B cell (primary cell): Measurements from ENCODE around the gene NETO1. TPM values are rescaled to one million over a fixed set of nuclear protein-coding genes. Genes with fewer than 3 reads are reported as not detected.

Source experiments
- ATAC-seq: fragments of 200-7000 bp; cut with Tn5 transposase; one replicate; pipeline ENCODE4 v1.10.0; 2021; ENCODE audit warnings: low read depth, mild to moderate bottlenecking, moderate number of reproducible peaks, moderate library complexity
- CTCF ChIA-PET: fragments of 350-600 bp; sonication (Branson Sonifier 250); formaldehyde crosslinking; loops from one replicate; lab custom pipeline; 2021; ENCODE audit warnings: antibody characterized with exemption, inconsistent platforms; lab: Charles Lee
- POLR2A ChIA-PET: fragments of 350-600 bp; sonication (Branson Sonifier 250); formaldehyde crosslinking; loops from one replicate; lab custom pipeline; 2021; ENCODE audit warnings: antibody characterized with exemption; lab: Charles Lee
- DNase-seq: peaks from one replicate; pipeline ENCODE4 v3.0.0; 2013
- H2AFZ ChIP-seq: 2 replicates; pipeline ENCODE4 v1.6.1; 2012; ENCODE audit warnings: mild to moderate bottlenecking, low read depth, low read length; ENCODE audit not compliant: insufficient read depth, poor library complexity, severe bottlenecking
- H3K27ac ChIP-seq, 2 donors: 1 replicate in 1 of 2; 2 replicates in 1 of 2; pipeline ENCODE4 v1.5.1; 2012 to 2013; ENCODE audit warnings: low read length in 2 of 2, mild to moderate bottlenecking in 2 of 2, moderate library complexity in 1 of 2
- H3K27me3 ChIP-seq, 4 experiments: fragments of 200-600 bp in 1 of 4; sonication (generic) in 1 of 4; replicated peaks in 1 of 4; 1 replicate in 2 of 4; 2 replicates in 2 of 4; pipeline versions ENCODE4 v1.6.1 to v1.7.0; 2013 to 2016; ENCODE audit warnings: low read length in 3 of 4, mild to moderate bottlenecking in 2 of 4, mixed read lengths in 1 of 4, moderate library complexity in 1 of 4; ENCODE audit not compliant: insufficient read depth in 4 of 4, control insufficient read depth in 3 of 4; ENCODE audit errors: control extremely low read depth in 1 of 4
- H3K36me3 ChIP-seq, 2 experiments: replicated peaks in 1 of 2; 1 replicate in 1 of 2; 2 replicates in 1 of 2; pipeline versions ENCODE4 v1.6.1 to v1.7.1; 2013; ENCODE audit warnings: low read length in 1 of 2; ENCODE audit not compliant: insufficient read depth in 2 of 2, control insufficient read depth in 1 of 2; ENCODE audit errors: control extremely low read depth in 1 of 2, extremely low read depth in 1 of 2
- H3K4me1 ChIP-seq, 2 donors: fragments of 200-600 bp in 1 of 2; sonication (generic) in 1 of 2; 1 replicate in 1 of 2; 2 replicates in 1 of 2; pipeline versions ENCODE4 v1.5.1 to v1.6.1; 2013 to 2017; ENCODE audit warnings: low read length in 2 of 2; ENCODE audit not compliant: control insufficient read depth in 2 of 2, insufficient read depth in 2 of 2
- H3K4me2 ChIP-seq: replicated peaks from 2 replicates; pipeline ENCODE3; 2012; ENCODE audit warnings: mild to moderate bottlenecking, low read depth, low read length; ENCODE audit not compliant: poor library complexity, severe bottlenecking
- H3K4me3 ChIP-seq, 5 experiments: fragments of 200-600 bp in 1 of 5; sonication (generic) in 1 of 5; 1 replicate in 3 of 5; 2 replicates in 2 of 5; pipeline versions ENCODE4 v1.5.1 to v1.7.0; 2011 to 2016; ENCODE audit warnings: low read length in 4 of 5, mild to moderate bottlenecking in 4 of 5, low read depth in 2 of 5, control low read depth in 1 of 5, moderate library complexity in 1 of 5; ENCODE audit not compliant: insufficient read depth in 1 of 5; ENCODE audit errors: control extremely low read depth in 1 of 5, extremely low read depth in 1 of 5
- H3K79me2 ChIP-seq: fragments of 200-600 bp; sonication (generic); one replicate; pipeline ENCODE4 v1.6.0; 2016; ENCODE audit warnings: low read length; ENCODE audit not compliant: control insufficient read depth, insufficient read depth
- H3K9ac ChIP-seq: fragments of 200-600 bp; sonication (generic); 2 replicates; pipeline ENCODE4 v1.6.1; 2017; ENCODE audit warnings: mild to moderate bottlenecking, low read length, moderate library complexity
- H3K9me3 ChIP-seq, 3 donors: one replicate each; pipeline versions ENCODE4 v1.6.1 to v1.7.1; 2013; ENCODE audit warnings: low read length in 2 of 3; ENCODE audit not compliant: control insufficient read depth in 2 of 3, insufficient read depth in 1 of 3; ENCODE audit errors: control extremely low read depth in 1 of 3
- H4K20me1 ChIP-seq: 2 replicates; pipeline ENCODE4 v1.6.0; 2012; ENCODE audit warnings: mild to moderate bottlenecking, low read length; ENCODE audit not compliant: insufficient read depth, control insufficient read depth, poor library complexity, severe bottlenecking
- H3K27ac Mint-ChIP-seq: one replicate; pipeline ENCODE4 v1.8.0; 2021; ENCODE audit warnings: mixed read lengths
- H3K27me3 Mint-ChIP-seq: one replicate; pipeline ENCODE4 v1.8.0; 2021; ENCODE audit warnings: mixed read lengths
- H3K4me1 Mint-ChIP-seq: one replicate; pipeline ENCODE4 v1.8.0; 2021; ENCODE audit warnings: mixed read lengths
- H3K4me3 Mint-ChIP-seq: one replicate; pipeline ENCODE4 v1.8.0; 2021; ENCODE audit warnings: mixed read lengths
- H3K9me3 Mint-ChIP-seq: one replicate; pipeline ENCODE4 v1.8.0; 2022; ENCODE audit warnings: mixed read lengths; ENCODE audit not compliant: insufficient read depth
- EZH2 ChIP-seq: IDR thresholded peaks from 2 replicates; pipeline ENCODE4 v1.6.1; 2012; ENCODE audit warnings: borderline replicate concordance, low read depth, mild to moderate bottlenecking, moderate library complexity, low read length; ENCODE audit not compliant: insufficient read depth, poor library complexity, severe bottlenecking
- WGBS: methylation state at CpG from one replicate; pipeline ENCODE4 v1.1.5; 2013; ENCODE audit warnings: missing lambda C conversion rate; ENCODE audit not compliant: insufficient coverage; 5-methylcytosine and 5-hydroxymethylcytosine counted together
- intact Hi-C: fragments of 100-400 bp; cut with micrococcal nuclease; formaldehyde crosslinking; loops from one replicate; pipeline ENCODE4 v1.10.0; 2022
- polyA plus RNA-seq: library from polyadenylated mRNA; depleted of rRNA; stranded (reverse); fragments of >200 nt; gene quantifications from 2 replicates; pipeline ENCODE4 v1.2.3, GENCODE V29; 2012
- total RNA-seq, 2 donors: library from RNA; stranded (reverse); fragments of 120-200 nt in 1 of 2; gene quantifications; 1 replicate in 1 of 2; 2 replicates in 1 of 2; pipeline versions ENCODE4 v1.2.3 to v1.2.4, GENCODE V29; 2013 to 2022
- TF ChIP-seq, protein P1 (sequence below): fragments of 200-600 bp; IDR thresholded peaks from one replicate; pipeline ENCODE4 v1.8.0; 2022; ENCODE audit warnings: antibody characterized with exemption, mild to moderate bottlenecking

The NETO1 gene
- total and polyA plus RNA-seq, 2 donors (not counting 1 experiment from before 2014, with no cell fraction given), result 8.4 to 10.5 TPM

DNA sequence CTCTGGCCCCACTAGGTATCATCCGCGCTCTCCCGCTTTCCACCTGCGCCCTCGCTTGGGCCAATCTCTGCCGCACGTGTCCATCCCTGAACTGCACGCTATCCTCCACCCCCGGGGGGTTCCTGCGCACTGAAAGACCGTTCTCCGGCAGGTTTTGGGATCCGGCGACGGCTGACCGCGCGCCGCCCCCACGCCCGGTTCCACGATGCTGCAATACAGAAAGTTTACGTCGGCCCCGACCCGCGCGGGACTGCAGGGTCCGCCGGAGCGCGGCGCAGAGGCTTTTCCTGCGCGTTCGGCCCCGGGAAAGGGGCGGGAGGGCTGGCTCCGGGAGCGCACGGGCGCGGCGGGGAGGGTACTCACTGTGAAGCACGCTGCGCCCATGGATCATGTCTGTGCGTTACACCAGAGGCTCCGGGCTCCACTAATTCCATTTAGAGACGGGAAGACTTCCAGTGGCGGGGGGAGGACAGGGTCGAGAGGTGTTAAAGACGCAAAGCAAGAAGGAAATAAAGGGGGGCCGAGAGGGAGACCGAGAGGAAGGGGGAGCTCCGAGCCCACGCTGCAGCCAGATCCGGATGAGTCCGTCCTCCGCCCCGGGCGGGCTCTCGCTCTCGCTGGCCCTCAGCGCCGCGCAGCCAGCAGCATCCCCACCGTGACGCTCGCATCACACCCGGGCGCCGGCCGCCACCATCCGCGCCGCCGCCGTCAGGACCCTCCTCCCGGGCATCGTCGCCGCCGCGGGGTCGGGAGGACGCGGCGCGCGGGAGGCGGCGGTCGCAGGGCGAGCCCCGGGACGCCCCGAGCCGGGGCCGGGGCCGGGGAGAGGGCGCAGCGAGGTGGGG is 664 bp downstream of the NETO1 start:
- DNase-seq (peak; percentile 47), ATAC-seq (peak; percentile 18)
- H3K27me3 Mint-ChIP-seq, result peaks cover 14% of the 10 kb centered on the region
- H3K27me3 ChIP-seq, result peaks cover 0 to 21% (median 0%) of the 10 kb centered on the region in 4 experiments
- peaks cover 26% of the 10 kb centered on the region for H3K4me1 Mint-ChIP-seq
- intact Hi-C loops, result no loop called here
- no peaks in the 10 kb centered on the region for H3K79me2 ChIP-seq
- TF ChIP-seq, protein P1, sequence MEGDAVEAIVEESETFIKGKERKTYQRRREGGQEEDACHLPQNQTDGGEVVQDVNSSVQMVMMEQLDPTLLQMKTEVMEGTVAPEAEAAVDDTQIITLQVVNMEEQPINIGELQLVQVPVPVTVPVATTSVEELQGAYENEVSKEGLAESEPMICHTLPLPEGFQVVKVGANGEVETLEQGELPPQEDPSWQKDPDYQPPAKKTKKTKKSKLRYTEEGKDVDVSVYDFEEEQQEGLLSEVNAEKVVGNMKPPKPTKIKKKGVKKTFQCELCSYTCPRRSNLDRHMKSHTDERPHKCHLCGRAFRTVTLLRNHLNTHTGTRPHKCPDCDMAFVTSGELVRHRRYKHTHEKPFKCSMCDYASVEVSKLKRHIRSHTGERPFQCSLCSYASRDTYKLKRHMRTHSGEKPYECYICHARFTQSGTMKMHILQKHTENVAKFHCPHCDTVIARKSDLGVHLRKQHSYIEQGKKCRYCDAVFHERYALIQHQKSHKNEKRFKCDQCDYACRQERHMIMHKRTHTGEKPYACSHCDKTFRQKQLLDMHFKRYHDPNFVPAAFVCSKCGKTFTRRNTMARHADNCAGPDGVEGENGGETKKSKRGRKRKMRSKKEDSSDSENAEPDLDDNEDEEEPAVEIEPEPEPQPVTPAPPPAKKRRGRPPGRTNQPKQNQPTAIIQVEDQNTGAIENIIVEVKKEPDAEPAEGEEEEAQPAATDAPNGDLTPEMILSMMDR, result no peak
- TF ChIP-seq EZH2, result no peak
- 4% methylated on average over 102 of the region's 102 CpGs for WGBS
- H3K4me2 ChIP-seq, result peak overlapping the region; percentile 90
- H3K4me3 Mint-ChIP-seq, result peak overlapping the region; percentile 74
- H4K20me1 ChIP-seq, result no peaks in the 10 kb centered on the region
- H3K9me3 Mint-ChIP-seq, result no peaks in the 10 kb centered on the region
- H3K4me1 ChIP-seq, result peaks cover 16 to 26% of the 10 kb centered on the region in 2 donors
- H3K27ac Mint-ChIP-seq, result peak overlapping the region; percentile 60
- CTCF ChIA-PET, result no interaction called here
- H3K36me3 ChIP-seq, result no peaks in the 10 kb centered on the region
- peaks cover 0 to 12% (median 1%) of the 10 kb centered on the region in 3 donors for H3K9me3 ChIP-seq
- no peak overlapping the region for H3K27ac ChIP-seq
- H2AFZ ChIP-seq, result peak overlapping the region; percentile 76
- peak overlapping the region; percentile 75 for H3K9ac ChIP-seq
- peak overlapping the region; percentile 55 to 74 (median 65) for H3K4me3 ChIP-seq
- POLR2A ChIA-PET, result no interaction called here

DNA sequence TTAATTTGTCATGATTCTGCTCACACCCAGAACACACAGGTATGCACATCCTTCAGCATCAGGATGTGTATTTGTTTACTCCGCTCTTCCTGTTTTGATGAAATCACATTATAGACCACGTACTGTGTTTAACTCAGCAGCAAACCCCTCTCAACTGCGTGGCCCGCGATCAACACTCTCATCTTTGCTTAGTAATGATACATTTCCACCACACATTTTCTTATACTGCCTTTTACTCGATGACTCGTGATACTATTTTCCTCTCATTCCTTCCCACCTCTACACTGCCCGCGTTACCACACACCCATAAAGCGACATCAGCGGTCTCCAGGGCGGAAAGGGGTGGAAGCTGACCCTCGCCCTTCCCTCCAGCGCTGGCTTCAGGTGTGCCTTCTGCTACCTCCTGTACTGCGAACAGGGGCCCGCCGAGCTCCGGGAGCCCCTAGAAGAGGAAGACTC is 1.3 kb downstream of the NETO1 start:
- H3K27ac Mint-ChIP-seq, result peak overlapping the region; percentile 60
- Histone ChIP-seq H3K9ac (peak overlapping the region; percentile 75), H3K79me2 (no peaks in the 10 kb centered on the region), H3K4me3 (peak overlapping the region; percentile 15 to 74 (median 65)), H2AFZ (peak overlapping the region; percentile 76), H3K27ac (no peak overlapping the region), H3K9me3 (peaks cover 0 to 12% (median 1%) of the 10 kb centered on the region in 3 donors), H3K4me1 (peaks cover 16 to 26% of the 10 kb centered on the region in 2 donors), H3K36me3 (no peaks in the 10 kb centered on the region), H3K4me2 (peak overlapping the region; percentile 90), H3K27me3 (peaks cover 0 to 21% (median 0%) of the 10 kb centered on the region in 4 experiments), H4K20me1 (no peaks in the 10 kb centered on the region)
- ChIA-PET POLR2A (no interaction called here), CTCF (no interaction called here)
- ATAC-seq (no peak), DNase-seq (no peak)
- no peaks in the 10 kb centered on the region for H3K9me3 Mint-ChIP-seq
- intact Hi-C loops, result no loop called here
- TF ChIP-seq, protein P1, result no peak
- no peak for TF ChIP-seq EZH2
- 10% methylated on average over 18 of the region's 18 CpGs for WGBS
- H3K4me3 Mint-ChIP-seq, result peak overlapping the region; percentile 74
- H3K4me1 Mint-ChIP-seq, result peaks cover 26% of the 10 kb centered on the region
- H3K27me3 Mint-ChIP-seq, result peaks cover 14% of the 10 kb centered on the region
